Measurements from ENCODE around the gene PLA2G4F. TPM values are rescaled to one million over a fixed set of nuclear protein-coding genes. Genes with fewer than 3 reads are reported as not detected.

PLA2G4F gene
- polyA plus RNA-seq, 1 of the 3 experiments (the other 2 are of a cell fraction): not detected

DNA sequence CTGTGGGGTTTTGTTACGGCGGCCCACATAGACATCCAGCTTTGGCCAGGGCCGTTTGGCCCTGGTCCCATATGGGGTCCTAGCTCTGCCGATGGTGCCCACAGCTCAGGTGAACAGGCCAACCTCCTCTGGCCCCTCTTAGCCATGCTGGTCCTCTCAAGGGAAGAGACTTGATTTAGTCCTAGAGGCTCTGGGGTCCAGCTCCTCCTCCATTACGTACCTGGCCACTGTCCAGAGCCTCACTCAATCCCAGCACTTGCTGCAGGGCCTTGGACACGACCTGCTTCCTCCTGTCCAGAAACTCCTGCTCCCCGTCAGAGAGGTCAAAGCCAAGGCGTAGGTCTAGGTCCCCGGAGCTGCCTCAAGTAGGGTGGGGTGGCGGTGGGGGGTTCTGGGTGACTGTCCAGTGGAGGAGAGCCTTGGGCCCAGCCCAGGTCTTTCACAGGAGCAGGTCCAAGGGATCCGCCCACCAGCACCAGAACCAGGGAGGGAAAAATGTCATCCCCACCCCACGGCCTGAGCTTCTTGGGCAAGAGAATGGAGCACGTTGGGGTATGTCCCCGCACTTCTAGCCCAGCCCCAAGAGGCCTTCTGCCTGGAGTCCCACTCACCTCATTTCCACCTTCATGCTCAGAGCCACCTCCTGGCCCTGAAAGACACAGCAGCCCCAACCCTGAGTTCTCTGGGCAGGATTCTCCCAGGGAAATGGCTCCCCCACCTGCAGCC lies 6.8 kb downstream of the PLA2G4F start:
- Histone ChIP-seq H3K27ac (ENCODE audit: low read depth in 2 of 2, low read length in 1 of 2) (no peak overlapping the region), H3K36me3 (replicated peaks in 1 of 2; ENCODE audit: control insufficient read depth in 1 of 2, insufficient read depth in 2 of 2, low read length in 1 of 2) (no peaks in the 10 kb centered on the region), H3K4me1 (ENCODE audit: control insufficient read depth in 1 of 2, insufficient read depth in 2 of 2, low read depth in 1 of 2, low read length in 1 of 2) (no peaks in the 10 kb centered on the region; a peak in 2 of 4 replicates), H3K9me3 (no peaks in the 10 kb centered on the region), H4K20me1 (ENCODE audit: insufficient read depth) (no peaks in the 10 kb centered on the region), H3K4me2 (no peak overlapping the region), H2AFZ (ENCODE audit: low read depth) (no peak overlapping the region), H3F3A (replicated peaks; ENCODE audit: insufficient read depth) (no peaks in the 10 kb centered on the region), H3K9me2 (no peaks in the 10 kb centered on the region), H3K4me3 (ENCODE audit: low read depth in 2 of 2, low read length in 1 of 2) (no peak overlapping the region), H3K27me3 (ENCODE audit: insufficient read depth) (no peaks in the 10 kb centered on the region), H3K9ac (no peak overlapping the region), H3K79me2 (ENCODE audit: insufficient read depth) (no peaks in the 10 kb centered on the region)
- WGBS (ENCODE audit: low lambda C conversion rate): 68% methylated on average over 6 of the region's 14 CpGs
- ChIA-PET POLR2A (no interaction called here), CTCF (interaction anchor here (1.3 to 4.1 kb wide), 3 partner anchors 12 to 66 kb away, joined by 3 to 29 read pairs (median 4); no protein-coding TSS in a partner anchor)
- TF ChIP-seq MXI1 (IDR thresholded peaks at IDR 0.05; ENCODE audit: low read depth, low read length): no peak
- TF ChIP-seq, protein P1, sequence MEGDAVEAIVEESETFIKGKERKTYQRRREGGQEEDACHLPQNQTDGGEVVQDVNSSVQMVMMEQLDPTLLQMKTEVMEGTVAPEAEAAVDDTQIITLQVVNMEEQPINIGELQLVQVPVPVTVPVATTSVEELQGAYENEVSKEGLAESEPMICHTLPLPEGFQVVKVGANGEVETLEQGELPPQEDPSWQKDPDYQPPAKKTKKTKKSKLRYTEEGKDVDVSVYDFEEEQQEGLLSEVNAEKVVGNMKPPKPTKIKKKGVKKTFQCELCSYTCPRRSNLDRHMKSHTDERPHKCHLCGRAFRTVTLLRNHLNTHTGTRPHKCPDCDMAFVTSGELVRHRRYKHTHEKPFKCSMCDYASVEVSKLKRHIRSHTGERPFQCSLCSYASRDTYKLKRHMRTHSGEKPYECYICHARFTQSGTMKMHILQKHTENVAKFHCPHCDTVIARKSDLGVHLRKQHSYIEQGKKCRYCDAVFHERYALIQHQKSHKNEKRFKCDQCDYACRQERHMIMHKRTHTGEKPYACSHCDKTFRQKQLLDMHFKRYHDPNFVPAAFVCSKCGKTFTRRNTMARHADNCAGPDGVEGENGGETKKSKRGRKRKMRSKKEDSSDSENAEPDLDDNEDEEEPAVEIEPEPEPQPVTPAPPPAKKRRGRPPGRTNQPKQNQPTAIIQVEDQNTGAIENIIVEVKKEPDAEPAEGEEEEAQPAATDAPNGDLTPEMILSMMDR (IDR thresholded peaks at IDR 0.05): no peak
- TF ChIP-seq FOXJ3 (CRISPR knock-in tag; IDR thresholded peaks at IDR 0.05): no peak
- no peak for TF ChIP-seq EZH2phosphoT487 (IDR thresholded peaks at IDR 0.05; ENCODE audit: borderline replicate concordance, low read depth)
- TF ChIP-seq TCF12 (IDR thresholded peaks at IDR 0.05): no peak
- TF ChIP-seq, protein P2, sequence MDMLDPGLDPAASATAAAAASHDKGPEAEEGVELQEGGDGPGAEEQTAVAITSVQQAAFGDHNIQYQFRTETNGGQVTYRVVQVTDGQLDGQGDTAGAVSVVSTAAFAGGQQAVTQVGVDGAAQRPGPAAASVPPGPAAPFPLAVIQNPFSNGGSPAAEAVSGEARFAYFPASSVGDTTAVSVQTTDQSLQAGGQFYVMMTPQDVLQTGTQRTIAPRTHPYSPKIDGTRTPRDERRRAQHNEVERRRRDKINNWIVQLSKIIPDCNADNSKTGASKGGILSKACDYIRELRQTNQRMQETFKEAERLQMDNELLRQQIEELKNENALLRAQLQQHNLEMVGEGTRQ (IDR thresholded peaks at IDR 0.05; ENCODE audit: borderline replicate concordance, low read depth, low read length): no peak
- no peak for TF ChIP-seq TEAD4 (IDR thresholded peaks at IDR 0.05; ENCODE audit: borderline replicate concordance, insufficient read depth)
- no peak for TF ChIP-seq ELF1 (IDR thresholded peaks at IDR 0.05)
- no peak for TF ChIP-seq CHD2 (IDR thresholded peaks at IDR 0.05; ENCODE audit: low read length, partially characterized antibody)
- no peak for DNase-seq

DNA sequence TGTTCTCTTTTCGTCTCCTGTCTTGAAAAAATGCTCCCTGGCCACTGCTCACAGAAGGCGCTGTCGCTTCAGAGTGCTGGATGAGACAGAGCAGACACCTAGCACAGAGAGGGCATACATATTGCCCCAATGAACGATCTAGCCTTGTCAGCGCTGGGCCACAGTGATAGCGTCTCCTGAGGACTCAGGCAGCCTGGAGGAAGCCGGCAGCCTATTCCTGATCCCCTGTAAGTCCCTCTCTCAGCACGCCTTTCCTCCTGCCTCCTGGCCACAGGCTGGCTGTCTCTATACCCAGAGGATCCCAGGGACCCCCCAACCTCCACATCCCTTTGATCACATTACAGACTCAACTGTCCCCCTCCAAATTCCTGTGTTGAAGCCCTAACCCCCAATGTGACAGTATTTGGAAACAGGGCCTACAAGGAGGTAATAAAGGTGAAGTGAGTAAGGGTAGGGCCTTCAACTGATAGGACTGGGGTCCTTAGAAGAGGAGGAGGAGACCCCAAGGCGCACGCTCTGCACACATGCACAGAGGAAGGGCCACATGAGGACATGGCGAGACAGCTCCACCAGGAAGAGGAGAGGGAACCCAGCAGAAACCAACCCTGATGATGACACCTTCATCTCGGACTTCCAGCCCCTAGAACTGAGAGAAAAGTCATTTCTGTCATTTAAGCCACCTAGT lies 7.5 kb downstream of the PLA2G4F start:
- ChIA-PET POLR2A (no interaction called here), CTCF (interaction anchor here (1.7 to 4.1 kb wide), 2 partner anchors 11 to 65 kb away, joined by 4 to 29 read pairs; no protein-coding TSS in a partner anchor)
- no peak overlapping the region for H2AFZ ChIP-seq (ENCODE audit: low read depth)
- no peak for DNase-seq
- H3K4me3 ChIP-seq (ENCODE audit: low read depth in 2 of 2, low read length in 1 of 2): no peak overlapping the region
- no peak overlapping the region for H3K4me2 ChIP-seq
- H3K27me3 ChIP-seq (ENCODE audit: insufficient read depth): no peaks in the 10 kb centered on the region
- H3K9me3 ChIP-seq: no peaks in the 10 kb centered on the region
- H3F3A ChIP-seq (replicated peaks; ENCODE audit: insufficient read depth): no peaks in the 10 kb centered on the region
- 82% methylated on average over 12 of the region's 12 CpGs for WGBS (ENCODE audit: low lambda C conversion rate)
- no peaks in the 10 kb centered on the region for H3K9me2 ChIP-seq
- H3K9ac ChIP-seq: no peak overlapping the region
- H3K79me2 ChIP-seq (ENCODE audit: insufficient read depth): no peaks in the 10 kb centered on the region
- no peaks in the 10 kb centered on the region for H3K36me3 ChIP-seq (replicated peaks in 1 of 2; ENCODE audit: control insufficient read depth in 1 of 2, insufficient read depth in 2 of 2, low read length in 1 of 2)
- no peaks in the 10 kb centered on the region; a peak in 2 of 4 replicates for H3K4me1 ChIP-seq (ENCODE audit: control insufficient read depth in 1 of 2, insufficient read depth in 2 of 2, low read depth in 1 of 2, low read length in 1 of 2)
- no peak overlapping the region for H3K27ac ChIP-seq (ENCODE audit: low read depth in 2 of 2, low read length in 1 of 2)
- TF ChIP-seq FOXJ3 (CRISPR knock-in tag; IDR thresholded peaks at IDR 0.05) (no peak), NFIC (IDR thresholded peaks at IDR 0.05; ENCODE audit: borderline replicate concordance) (no peak), GATA2 (CRISPR knock-in tag; IDR thresholded peaks at IDR 0.05) (no peak), RXRA (IDR thresholded peaks at IDR 0.05; ENCODE audit: borderline replicate concordance, low read depth) (no peak), EZH2phosphoT487 (IDR thresholded peaks at IDR 0.05; ENCODE audit: borderline replicate concordance, low read depth) (no peak), EP300 (IDR thresholded peaks at IDR 0.05; ENCODE audit: borderline replicate concordance in 1 of 2, low read depth in 1 of 2, low read length in 1 of 2) (no peak), TAF1 (IDR thresholded peaks at IDR 0.05; ENCODE audit: borderline replicate concordance, low read depth, low read length) (no peak)
- TF ChIP-seq, protein P3, sequence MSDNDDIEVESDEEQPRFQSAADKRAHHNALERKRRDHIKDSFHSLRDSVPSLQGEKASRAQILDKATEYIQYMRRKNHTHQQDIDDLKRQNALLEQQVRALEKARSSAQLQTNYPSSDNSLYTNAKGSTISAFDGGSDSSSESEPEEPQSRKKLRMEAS (IDR thresholded peaks at IDR 0.05; ENCODE audit: low read depth): no peak
- TF ChIP-seq, protein P4, sequence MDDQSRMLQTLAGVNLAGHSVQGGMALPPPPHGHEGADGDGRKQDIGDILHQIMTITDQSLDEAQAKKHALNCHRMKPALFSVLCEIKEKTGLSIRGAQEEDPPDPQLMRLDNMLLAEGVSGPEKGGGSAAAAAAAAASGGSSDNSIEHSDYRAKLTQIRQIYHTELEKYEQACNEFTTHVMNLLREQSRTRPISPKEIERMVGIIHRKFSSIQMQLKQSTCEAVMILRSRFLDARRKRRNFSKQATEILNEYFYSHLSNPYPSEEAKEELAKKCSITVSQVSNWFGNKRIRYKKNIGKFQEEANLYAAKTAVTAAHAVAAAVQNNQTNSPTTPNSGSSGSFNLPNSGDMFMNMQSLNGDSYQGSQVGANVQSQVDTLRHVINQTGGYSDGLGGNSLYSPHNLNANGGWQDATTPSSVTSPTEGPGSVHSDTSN (IDR thresholded peaks at IDR 0.05): no peak
- H4K20me1 ChIP-seq (ENCODE audit: insufficient read depth): no peaks in the 10 kb centered on the region
